Measurements from ENCODE around the gene SLC12A1. TPM values are rescaled to one million over a fixed set of nuclear protein-coding genes. Genes with fewer than 3 reads are reported as not detected.
A peak's percentile ranks its signal among the peaks of the same experiment; 100 is the strongest.
"Not testable (repeated sequence)": the region's sequence is repeated elsewhere in the genome, so short reads cannot be mapped to it uniquely, and the experiment has no call there.

The SLC12A1 gene
- total RNA-seq, 1 donor from 2014 or later = not detected

- DNase-seq = no peak
Measured at GRCh38 chr15:48309740-48310139, 103.6 kb downstream of the SLC12A1 start.

- DNase-seq = no peak
Measured at GRCh38 chr15:48313216-48313615, 107.1 kb downstream of the SLC12A1 start.

GRCh38 chr15:48315041-48315440 is 108.9 kb downstream of the SLC12A1 start:
- no peak for DNase-seq

GRCh38 chr15:48317221-48317620 is 111.1 kb downstream of the SLC12A1 start:
- no peak for DNase-seq

GRCh38 chr15:48318131-48318530 is 112.0 kb downstream of the SLC12A1 start:
- no peak for DNase-seq

- DNase-seq = no peak
Measured at GRCh38 chr15:48323294-48323693, 117.2 kb downstream of the SLC12A1 start.

- no peak for DNase-seq
Measured at GRCh38 chr15:48324949-48325348, 118.8 kb downstream of the SLC12A1 start.

- no peak for DNase-seq
Measured at GRCh38 chr15:48325400-48325799, 119.3 kb downstream of the SLC12A1 start.

GRCh38 chr15:48326180-48326579 is 120.1 kb downstream of the SLC12A1 start:
- not testable (repeated sequence) for DNase-seq

- no peak for DNase-seq
Measured at GRCh38 chr15:48330105-48330785, 124.1 kb downstream of the SLC12A1 start.

- peak; percentile 85 for DNase-seq
Measured at GRCh38 chr15:48330855-48331795, 125.0 kb downstream of the SLC12A1 start, which contains the start of gene DUT. DUT (plus strand) TSS chr15:48331429; CDS start chr15:48331516, 87 bp downstream.

GRCh38 chr15:48331796-48332641 is 125.9 kb downstream of the SLC12A1 start:
- peak; percentile 83 for DNase-seq

- DNase-seq = no peak
Measured at GRCh38 chr15:48332642-48333034, 126.5 kb downstream of the SLC12A1 start.

- no peak for DNase-seq
Measured at GRCh38 chr15:48333540-48333939, 127.4 kb downstream of the SLC12A1 start.

- DNase-seq = no peak
Measured at GRCh38 chr15:48334260-48334659, 128.2 kb downstream of the SLC12A1 start.

GRCh38 chr15:48336940-48337339 is 130.8 kb downstream of the SLC12A1 start:
- DNase-seq = no peak

GRCh38 chr15:48337607-48338006 is 131.5 kb downstream of the SLC12A1 start:
- no peak for DNase-seq

- no peak for DNase-seq
Measured at GRCh38 chr15:48340111-48340510, 134.0 kb downstream of the SLC12A1 start.

GRCh38 chr15:48343865-48344264 is 137.8 kb downstream of the SLC12A1 start:
- no peak for DNase-seq

GRCh38 chr15:48345516-48345915 is 139.4 kb downstream of the SLC12A1 start:
- DNase-seq = no peak

GRCh38 chr15:48352474-48353072 is 146.5 kb downstream of the SLC12A1 start:
- DNase-seq = no peak
